NCI-H2107 (cell line): ENCODE data around the gene CDC27.
"Not testable (repeated sequence)": the region's sequence is repeated elsewhere in the genome, so short reads cannot be mapped to it uniquely, and the experiment has no call there.

Experiments used
- DNase-seq: peaks from one replicate; lab custom pipeline; 2025; lab: John Stamatoyannopoulos, UW

The CDC27 gene

GRCh38 chr17:47192554-47192953, 3.5 kb upstream of the CDC27 start:
- DNase-seq = peak; percentile 51

- DNase-seq = no peak
Observed at GRCh38 chr17:47190770-47191169, 1.7 kb upstream of the CDC27 start.

- DNase-seq = no peak
Observed at GRCh38 chr17:47190243-47190642, 1.1 kb upstream of the CDC27 start.

GRCh38 chr17:47189732-47190237, 690 bp upstream of the CDC27 start:
- DNase-seq = no peak

GRCh38 chr17:47188271-47188875, 722 bp downstream of the CDC27 start:
- DNase-seq = no peak

- DNase-seq = no peak
Observed at GRCh38 chr17:47184681-47185080, 4.4 kb downstream of the CDC27 start.

- DNase-seq = not testable (repeated sequence)
Observed at GRCh38 chr17:47180988-47181387, 8.1 kb downstream of the CDC27 start.

- DNase-seq = no peak
Observed at GRCh38 chr17:47180337-47180736, 8.8 kb downstream of the CDC27 start.

- DNase-seq = no peak
Observed at GRCh38 chr17:47179141-47179540, 10.0 kb downstream of the CDC27 start.

GRCh38 chr17:47177261-47177660, 11.8 kb downstream of the CDC27 start:
- no peak for DNase-seq

- no peak for DNase-seq
Observed at GRCh38 chr17:47176389-47176826, 12.7 kb downstream of the CDC27 start.

GRCh38 chr17:47174823-47175222, 14.3 kb downstream of the CDC27 start:
- DNase-seq = not testable (repeated sequence)

- no peak for DNase-seq
Observed at GRCh38 chr17:47172696-47173565, 16.2 kb downstream of the CDC27 start.

GRCh38 chr17:47170710-47171109, 18.4 kb downstream of the CDC27 start:
- DNase-seq = no peak

- DNase-seq = not testable (repeated sequence)
Observed at GRCh38 chr17:47168896-47169295, 20.2 kb downstream of the CDC27 start.

GRCh38 chr17:47166854-47167253, 22.2 kb downstream of the CDC27 start:
- not testable (repeated sequence) for DNase-seq

- DNase-seq = no peak
Observed at GRCh38 chr17:47165137-47165536, 24.0 kb downstream of the CDC27 start.

GRCh38 chr17:47164263-47164662, 24.8 kb downstream of the CDC27 start:
- no peak for DNase-seq

- DNase-seq = no peak
Observed at GRCh38 chr17:47162013-47162622, 27.0 kb downstream of the CDC27 start.

- no peak for DNase-seq
Observed at GRCh38 chr17:47159315-47159714, 29.8 kb downstream of the CDC27 start.

GRCh38 chr17:47145351-47145750, 43.7 kb downstream of the CDC27 start:
- DNase-seq = no peak

- no peak for DNase-seq
Observed at GRCh38 chr17:47135235-47135634, 53.9 kb downstream of the CDC27 start.

GRCh38 chr17:47134354-47134753, 54.7 kb downstream of the CDC27 start:
- DNase-seq = not testable (repeated sequence)
